CD4-positive, alpha-beta T cell treated with Interleukin-21 for 1 hour (primary cell): ENCODE measurements around the gene SRL.
"Not testable (repeated sequence)": the region's sequence is repeated elsewhere in the genome, so short reads cannot be mapped to it uniquely, and the experiment has no call there.

Experiments
- DNase-seq: peaks from one replicate; pipeline ENCODE4 v3.0.0-alpha.2; 2020

The SRL gene

DNA sequence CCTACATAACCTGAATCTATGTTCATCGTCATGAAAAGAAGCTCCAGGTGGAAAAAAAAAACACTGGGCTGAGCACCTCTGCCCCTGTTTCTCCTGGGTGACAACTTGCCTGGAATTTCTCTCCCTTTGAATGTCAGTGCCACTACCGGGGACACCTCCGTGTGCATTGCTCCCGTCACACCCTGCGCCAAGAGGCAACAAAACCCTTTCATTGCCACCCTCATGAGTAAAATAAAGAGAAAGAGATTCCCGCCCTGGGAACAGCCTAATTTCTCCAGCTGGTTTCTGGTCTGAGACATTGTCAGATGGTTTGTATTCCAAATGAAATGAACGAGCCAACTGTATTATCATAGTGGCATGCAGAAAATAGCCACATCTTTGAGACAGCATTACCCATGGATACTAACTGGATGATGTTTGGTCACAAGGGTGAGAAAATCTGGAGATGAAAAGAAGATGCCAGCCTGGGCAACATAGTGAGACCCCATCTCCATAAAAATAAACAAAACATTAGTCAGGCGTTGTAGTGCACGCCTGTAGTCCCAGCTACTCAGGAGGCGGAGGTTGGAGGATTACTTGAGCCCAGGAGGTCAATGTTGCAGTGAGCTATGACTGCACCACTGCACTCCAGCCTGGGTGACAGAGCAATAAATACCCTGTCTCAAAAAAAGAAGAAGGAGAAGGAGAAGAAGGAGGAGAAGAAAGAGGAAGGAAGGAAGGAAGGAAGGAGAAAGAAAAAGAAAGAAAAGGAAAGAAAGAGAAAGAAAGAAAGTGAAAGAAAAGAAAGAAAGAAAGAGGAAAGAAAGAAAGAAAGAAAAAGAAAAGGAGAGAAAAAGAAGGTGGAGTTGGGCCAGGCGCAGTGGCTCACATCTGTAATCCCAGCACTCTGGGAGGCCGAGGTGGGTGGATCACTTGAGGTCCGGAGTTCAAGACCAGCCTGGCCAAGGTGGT is 83.5 kb downstream of the SRL start:
- DNase-seq, result no peak

GRCh38 chr16:4157376-4157825 is 84.5 kb downstream of the SRL start:
- no peak for DNase-seq

DNA sequence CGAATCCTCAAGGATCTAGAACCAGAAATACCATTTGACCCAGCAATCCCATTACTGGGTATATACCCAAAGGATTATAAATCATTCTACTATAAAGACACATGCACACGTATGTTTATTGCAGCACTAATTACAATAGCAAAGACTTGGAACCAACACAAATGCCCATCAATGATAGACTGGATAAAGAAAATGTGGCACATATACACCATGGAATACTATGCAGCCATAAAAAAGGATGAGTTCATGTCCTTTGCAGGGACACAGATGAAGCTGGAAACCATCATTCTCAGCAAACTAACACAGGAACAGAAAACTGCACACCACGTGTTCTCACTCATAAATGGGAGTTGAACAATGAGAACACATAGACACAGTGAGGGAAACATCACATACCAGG is 85.4 kb downstream of the SRL start:
- not testable (repeated sequence) for DNase-seq

DNA sequence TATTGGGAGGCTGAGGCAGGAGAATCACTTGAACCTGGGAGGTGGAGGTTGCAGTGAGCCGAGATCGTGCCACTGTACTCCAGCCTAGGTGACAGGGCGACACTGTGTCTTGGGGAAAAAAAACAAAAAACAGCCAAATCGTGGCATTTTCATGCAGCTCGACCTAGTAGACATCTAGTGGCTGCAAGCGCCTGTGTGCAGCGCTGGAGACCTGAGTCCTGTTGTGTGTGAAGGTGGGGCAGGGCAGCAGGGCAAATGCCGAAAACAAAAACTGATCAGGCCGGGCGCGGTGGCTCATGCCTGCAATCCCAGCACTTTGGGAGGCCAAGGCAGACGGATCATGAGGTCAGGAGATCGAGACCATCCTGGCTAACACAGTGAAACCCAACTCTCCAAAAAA is 88.5 kb downstream of the SRL start:
- DNase-seq, result not testable (repeated sequence)

- DNase-seq, result no peak
These were observed 89.6 kb downstream of the SRL start for GRCh38 chr16:4152267-4152666.

DNA sequence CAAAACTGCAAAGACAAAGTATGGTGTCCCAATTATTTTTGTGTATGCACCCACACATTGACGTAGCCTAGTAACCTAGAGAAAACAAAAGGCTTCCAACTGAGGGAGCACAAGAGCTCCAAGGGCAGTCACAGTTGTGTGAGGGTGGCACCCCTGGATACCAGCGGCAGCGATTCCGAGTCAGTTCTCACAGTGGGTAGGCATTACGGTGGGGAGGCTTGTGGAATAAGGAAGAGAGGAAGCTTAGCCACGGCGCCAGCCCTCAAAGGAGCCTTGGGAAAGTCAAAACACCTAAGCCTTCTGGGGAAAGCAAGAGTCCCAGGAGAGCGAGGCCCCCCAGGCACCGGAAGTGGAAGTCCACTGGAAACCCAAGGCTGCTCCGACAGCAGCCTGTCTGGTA is 94.6 kb downstream of the SRL start:
- DNase-seq, result no peak

DNA sequence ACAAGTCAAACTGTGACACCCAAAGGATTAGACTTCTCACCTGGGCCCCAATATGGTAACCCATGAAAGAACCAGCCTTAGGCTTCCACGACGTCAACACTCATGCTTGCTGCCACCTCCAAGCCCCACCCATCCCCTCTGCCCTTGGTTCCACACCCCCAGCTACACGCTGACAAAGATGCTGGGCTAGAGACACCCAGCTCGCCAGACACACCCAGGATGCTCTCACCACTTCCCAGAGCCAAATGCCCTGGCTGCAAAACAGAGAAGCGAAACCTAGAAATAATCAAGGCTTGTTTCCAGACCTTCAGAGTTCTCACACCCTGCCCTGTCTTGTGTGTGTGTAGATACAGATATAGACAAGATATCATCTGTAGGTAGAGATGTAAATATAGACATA is 99.6 kb downstream of the SRL start:
- peak; percentile 77 for DNase-seq

- no peak for DNase-seq
These were observed 100.3 kb downstream of the SRL start for GRCh38 chr16:4141604-4142003.

DNA sequence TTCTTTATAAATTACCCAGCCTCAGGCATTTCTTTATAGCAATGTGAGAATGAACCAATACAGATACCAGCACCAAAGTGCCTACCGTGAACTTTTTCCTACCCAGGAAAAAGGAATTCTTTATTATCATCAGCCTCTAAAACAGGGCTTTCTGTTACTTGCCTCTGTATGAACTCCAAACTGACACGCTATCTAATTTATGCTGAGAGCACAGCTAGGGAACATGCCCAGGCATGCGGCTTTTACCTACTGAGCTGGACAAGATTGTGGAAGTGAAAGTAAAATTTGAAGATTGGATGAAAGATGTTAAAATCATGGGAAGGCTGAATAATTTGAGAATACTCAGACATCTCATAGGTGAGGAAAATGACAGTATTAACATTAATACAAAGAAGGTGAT is 101.2 kb downstream of the SRL start:
- no peak for DNase-seq

DNA sequence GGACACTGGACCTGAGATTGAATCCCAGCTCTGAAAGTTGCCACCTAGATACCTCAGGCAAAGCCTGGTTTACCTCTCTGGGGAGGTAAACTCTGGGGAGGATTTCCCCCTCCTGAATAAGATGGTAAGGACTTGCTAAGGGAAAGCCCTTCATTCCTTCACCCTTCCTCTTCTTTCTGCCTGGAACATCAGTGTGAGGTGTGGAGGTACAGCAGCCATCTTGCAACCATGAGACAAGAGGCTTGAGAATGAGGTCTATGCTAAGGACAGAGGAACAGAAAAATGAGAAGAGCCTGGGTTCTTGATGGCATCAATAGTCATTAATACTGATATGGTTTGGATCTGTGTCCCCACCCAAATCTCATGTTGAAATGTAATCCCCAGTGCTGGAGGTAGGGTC is 101.9 kb downstream of the SRL start:
- DNase-seq, result no peak
